HG03108 (cell line): ENCODE measurements around the gene ZFP36L1.

Experiments used
- ATAC-seq: cut with Tn5 transposase; IDR thresholded peaks from one replicate; pipeline ENCODE4 v1.9.1; 2021; ENCODE audit warnings: moderate library complexity; ENCODE audit not compliant: unreplicated experiment

ZFP36L1 gene

GRCh38 chr14:68796418-68797101, 3.7 kb upstream of the ZFP36L1 start:
- ATAC-seq = no peak

GRCh38 chr14:68795597-68796417, 2.9 kb upstream of the ZFP36L1 start:
- peak; percentile 39 for ATAC-seq

- ATAC-seq = peak; percentile 0
Measured at GRCh38 chr14:68794851-68795596, 2.2 kb upstream of the ZFP36L1 start.

- no peak for ATAC-seq
Measured at GRCh38 chr14:68794130-68794850, 1.4 kb upstream of the ZFP36L1 start.

- no peak for ATAC-seq
Measured at GRCh38 chr14:68793734-68794129, 865 bp upstream of the ZFP36L1 start.

- ATAC-seq = no peak
Measured at GRCh38 chr14:68792678-68792978, 239 bp downstream of the ZFP36L1 start.

GRCh38 chr14:68791902-68792677, 777 bp downstream of the ZFP36L1 start:
- ATAC-seq = no peak

- ATAC-seq = no peak
Measured at GRCh38 chr14:68791078-68791901, 1.6 kb downstream of the ZFP36L1 start.

GRCh38 chr14:68790644-68791077, 2.2 kb downstream of the ZFP36L1 start:
- ATAC-seq = no peak

- ATAC-seq = no peak
Measured at GRCh38 chr14:68789821-68790643, 2.8 kb downstream of the ZFP36L1 start.

GRCh38 chr14:68788996-68789820, 3.7 kb downstream of the ZFP36L1 start:
- no peak for ATAC-seq

- no peak for ATAC-seq
Measured at GRCh38 chr14:68788275-68788995, 4.4 kb downstream of the ZFP36L1 start.

- no peak for ATAC-seq
Measured at GRCh38 chr14:68787092-68787992, 5.5 kb downstream of the ZFP36L1 start.

GRCh38 chr14:68786491-68787091, 6.3 kb downstream of the ZFP36L1 start:
- no peak for ATAC-seq
